HG03066 (cell line): ENCODE results near the gene PPEF2.

ENCODE experiments used
- ATAC-seq: cut with Tn5 transposase; IDR thresholded peaks from one replicate; pipeline ENCODE4 v1.9.1; 2021; ENCODE audit warnings: low read depth; ENCODE audit not compliant: unreplicated experiment

The PPEF2 gene

DNA sequence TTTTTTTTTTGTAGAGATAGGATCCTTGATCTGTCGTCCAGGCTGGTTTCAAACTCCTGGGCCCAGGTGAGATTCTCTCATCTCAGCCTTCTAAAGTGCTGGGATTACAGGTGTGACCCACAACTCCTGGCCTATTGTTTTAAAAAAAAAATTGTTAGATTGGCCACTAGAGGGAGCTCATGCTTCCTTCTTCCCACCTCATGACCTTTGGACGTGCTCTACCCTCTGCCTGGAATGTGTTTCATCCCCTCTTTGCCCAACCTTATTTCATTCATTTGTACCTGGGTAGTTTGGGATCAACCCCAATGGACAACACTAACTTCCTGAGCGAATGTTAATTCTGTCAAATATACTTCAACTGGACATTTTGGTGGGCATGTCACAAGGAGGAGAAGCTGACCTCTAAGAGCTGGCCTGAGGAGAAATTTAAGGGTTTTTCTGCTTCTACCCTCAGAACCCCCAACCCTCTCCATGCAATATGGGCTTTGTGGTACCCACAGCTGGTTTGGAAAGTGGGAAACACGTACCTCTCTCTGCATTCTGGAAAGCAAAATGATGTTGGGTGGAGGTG, 6.4 kb downstream of the PPEF2 start:
- no peak for ATAC-seq

DNA sequence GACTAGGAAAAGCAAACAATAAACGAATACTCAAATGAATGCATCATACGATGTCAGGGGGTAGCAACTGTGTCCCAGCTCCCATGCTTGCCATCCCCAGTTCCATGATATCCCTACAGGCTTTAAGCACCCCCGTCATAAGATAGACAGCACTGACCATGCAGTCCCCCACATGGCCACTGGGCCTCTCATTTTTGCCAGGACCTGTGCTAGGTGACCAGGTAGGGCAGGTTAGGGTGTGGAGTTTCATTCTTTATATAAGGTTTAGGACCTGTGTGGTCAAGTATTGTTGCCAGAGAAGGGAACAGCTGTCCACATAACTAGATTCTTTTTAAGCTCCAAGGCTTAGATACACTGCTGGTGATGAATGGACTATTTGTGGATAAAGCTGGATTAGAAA, 9.7 kb downstream of the PPEF2 start:
- no peak for ATAC-seq

DNA sequence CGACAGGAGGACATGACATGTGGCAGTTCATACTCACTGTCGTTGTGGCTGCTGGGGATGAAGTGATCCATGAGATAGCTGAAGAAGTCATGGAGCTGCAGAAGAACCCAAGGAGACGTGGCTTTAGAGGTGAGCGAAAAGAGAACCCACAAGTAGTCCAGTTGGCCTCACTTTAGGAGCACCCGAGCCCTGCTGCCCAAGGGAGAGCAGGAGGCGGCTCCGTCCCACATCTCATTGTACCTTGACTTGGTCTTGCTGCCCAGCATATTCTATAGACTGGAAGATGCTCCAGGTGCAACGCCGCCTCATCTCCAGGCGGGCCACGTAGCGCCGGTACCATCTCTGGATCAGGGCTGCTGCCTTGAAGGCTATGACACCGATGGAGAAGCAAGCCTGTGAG, 10.6 kb downstream of the PPEF2 start:
- no peak for ATAC-seq

DNA sequence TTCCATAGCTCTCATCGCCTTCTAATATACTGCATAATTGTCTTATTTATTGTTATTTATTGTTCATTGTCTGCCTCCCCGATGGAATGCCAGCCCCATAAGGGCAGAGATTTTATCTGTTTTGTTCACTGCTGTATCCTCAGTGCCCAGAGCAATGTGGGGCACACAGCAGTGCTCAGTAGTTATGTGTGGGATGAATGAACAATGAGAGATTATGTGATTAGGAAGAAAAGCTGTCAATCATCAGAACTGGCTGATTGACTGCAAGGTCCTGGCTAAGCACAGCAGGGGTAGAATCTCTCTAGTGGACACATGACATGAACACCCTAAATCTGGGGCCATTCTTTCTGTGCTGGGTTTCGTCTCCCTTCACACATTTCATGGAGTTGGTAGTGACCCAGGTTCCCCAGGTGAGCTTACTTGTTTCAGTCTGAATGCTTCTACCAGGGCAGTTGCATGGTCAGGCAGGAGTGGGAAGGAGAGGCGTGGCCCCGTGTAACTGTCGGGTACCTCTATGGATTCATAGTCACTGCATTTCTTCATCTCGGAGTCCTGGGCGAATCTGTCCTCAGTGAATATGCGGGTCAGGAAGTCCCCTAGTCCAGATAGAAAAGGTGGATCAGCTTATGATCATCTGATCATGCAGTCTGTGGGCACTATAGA, 12.6 kb downstream of the PPEF2 start:
- ATAC-seq = no peak

DNA sequence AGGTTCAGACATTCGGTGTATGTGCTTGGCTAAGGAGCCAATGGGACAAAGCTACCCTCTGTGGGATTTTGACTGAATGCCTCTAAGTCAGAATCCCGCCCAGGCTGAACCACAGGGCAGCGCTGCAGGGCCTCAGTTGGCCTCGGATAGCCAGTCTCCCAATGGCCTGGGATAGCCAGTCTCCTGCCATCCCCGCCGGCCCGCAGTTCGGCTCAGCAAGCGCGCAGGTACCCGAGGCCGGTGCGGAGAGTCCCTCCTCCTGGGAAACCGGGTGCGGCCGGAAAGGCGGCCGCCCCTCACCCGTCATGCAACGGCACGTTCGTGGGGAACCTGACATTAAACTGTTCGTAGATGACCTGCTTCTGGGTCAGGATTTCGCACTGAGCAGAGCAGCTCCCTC, 16.1 kb downstream of the PPEF2 start:
- no peak for ATAC-seq

DNA sequence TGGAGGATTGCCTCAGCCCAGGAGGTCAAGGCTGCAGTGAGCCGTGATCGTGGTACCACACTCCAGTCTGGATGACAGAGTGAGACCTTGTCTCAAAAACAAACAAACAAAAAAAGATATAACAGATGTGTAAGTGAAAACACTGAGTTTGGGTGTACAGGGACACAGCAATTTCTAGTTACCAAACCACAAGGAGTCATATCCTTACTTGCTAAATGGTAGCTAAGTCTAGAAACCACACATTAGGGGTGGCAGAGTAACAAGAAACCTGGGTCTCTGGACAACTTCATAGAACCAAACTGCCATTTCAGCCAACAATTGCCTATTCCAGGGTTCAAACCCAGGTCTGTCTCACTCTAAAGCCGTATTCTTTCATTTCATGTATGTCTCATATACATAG, 20.8 kb downstream of the PPEF2 start:
- no peak for ATAC-seq

DNA sequence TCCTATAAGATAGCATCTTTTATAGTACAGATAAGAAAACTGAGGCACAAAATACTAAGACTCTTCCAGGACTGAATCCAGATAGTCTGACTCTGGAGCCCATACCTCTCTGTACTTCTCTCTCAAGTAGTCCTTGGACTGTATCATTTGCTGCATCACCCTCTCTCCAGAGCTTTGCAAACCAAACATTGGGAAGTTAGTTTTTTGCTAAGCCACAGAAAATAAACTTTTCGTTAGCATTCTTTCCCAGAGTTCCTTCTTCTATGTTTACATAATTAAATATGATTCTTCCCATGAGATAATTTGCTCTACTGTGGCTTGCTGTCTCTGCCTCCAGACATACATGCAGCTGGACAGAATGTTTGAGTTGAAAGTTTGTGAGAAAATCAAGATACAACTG, 22.0 kb downstream of the PPEF2 start:
- ATAC-seq = no peak

DNA sequence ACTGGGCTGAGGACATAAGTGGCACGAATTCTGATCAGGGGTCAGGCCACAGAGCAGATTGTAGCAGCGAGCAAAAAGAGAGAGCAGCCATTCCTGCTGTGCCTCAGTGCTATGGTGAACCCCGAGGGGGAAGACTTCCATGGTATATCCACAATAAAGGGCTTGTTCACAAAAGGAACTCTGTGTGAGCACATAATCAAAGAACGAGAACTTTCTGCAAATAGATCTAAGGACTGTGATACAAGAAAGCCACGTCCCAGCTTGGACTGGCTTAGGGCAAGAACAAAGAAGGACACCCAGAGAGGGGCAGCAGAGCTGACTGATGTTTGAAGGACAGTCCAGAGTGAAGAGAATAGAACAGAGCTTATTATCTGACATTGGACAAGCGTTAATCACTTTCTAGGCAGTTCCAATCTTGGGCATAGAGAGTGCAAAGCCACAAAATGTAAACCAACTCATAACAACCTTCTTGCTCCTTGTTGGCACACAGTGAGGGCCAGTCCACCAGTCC, 24.0 kb downstream of the PPEF2 start:
- ATAC-seq = no peak

DNA sequence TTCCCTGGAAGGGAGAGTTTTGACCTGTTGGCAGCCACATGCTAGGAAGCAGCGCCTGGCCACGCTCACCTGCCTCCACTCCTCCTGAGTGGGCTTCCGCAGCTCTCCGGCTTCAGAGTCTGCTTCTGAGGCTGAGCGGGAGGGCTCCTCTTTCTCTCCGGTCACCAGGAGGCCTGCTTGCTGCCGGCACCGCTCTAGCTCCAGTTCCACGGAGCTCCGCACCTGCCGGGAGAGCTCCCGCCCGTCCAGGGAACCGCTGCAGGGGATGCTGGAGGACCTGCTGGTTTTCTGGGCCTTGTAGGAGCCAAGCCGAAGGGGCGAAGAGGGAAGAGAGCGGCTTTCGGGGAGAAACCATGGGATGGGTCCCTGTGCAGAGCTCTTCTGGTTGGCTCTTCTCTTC, 26.0 kb downstream of the PPEF2 start:
- no peak for ATAC-seq

DNA sequence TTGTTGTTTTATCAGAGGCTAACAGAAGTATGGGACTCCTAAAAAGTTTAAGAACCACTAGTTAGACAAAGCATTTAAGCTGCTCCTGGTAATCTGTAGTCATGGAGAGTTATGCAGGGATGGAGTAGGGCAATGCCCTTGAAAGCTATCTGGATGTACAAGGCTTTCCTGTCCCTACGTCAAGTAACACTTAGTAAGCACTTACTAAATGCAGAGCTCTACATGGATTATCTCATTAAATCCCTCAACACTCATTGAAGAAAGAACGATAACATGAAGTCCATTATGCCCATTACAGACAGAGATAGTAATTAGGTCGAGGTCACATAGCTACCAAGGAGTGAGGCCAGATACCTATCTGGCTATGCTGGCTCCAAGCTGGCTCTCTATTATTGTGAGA, 33.2 kb downstream of the PPEF2 start:
- ATAC-seq = no peak

DNA sequence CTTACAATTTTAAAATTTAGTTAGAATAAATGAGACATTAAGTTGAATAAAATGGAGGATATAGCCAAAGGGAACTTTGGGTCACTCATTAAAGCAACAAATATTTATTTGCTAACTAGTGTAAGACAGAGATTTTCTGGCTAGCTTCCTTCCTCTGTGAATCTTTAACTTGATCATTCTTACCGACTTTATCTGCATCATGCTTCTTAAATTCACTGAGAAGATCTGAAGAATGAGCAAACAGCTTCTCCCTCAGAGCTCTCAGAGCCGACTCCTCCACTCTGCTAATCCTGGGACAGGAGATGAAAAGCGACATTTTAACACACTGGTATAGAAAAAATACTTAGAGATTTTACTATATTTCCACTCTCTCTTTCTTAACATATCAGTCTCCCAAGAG, 35.1 kb downstream of the PPEF2 start:
- ATAC-seq = no peak

DNA sequence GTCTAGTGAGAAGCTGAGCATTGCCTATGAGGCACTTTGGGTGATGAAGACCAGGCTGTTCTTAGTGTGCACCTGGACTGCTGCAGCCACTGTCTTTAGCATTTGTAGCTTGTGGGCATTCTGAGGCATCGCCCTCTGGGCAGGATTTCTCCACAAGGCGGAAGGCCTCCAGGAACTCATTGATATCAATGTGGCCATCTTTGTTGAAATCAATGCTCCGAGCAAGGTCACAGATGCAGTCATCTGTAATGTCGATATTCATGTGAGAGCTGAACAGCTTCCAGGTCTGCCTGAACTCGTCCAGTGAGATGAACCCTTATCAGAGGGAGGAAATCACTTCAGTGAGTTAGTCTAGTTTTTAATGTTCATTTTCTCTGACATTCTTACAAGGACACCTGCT, 41.6 kb downstream of the PPEF2 start:
- ATAC-seq = no peak

DNA sequence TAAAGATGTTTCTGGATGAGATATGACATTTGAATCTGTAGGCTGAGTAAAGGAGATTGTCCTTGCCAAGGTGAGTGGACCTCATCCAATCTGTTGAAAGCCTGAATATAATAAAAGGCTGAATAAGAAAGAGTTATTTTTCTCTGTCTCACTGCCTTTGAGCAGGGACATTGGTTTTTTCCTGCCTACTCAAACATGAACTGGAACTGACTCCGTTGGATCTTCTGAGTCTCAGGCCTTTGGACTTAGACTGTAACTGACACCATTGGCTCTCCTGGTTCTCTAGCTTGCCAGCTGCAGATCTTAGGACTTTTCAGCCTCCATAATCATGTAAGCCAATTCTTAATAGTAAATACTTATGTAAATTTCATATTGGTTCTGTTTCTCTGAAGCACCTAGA, 43.5 kb downstream of the PPEF2 start:
- ATAC-seq = no peak

DNA sequence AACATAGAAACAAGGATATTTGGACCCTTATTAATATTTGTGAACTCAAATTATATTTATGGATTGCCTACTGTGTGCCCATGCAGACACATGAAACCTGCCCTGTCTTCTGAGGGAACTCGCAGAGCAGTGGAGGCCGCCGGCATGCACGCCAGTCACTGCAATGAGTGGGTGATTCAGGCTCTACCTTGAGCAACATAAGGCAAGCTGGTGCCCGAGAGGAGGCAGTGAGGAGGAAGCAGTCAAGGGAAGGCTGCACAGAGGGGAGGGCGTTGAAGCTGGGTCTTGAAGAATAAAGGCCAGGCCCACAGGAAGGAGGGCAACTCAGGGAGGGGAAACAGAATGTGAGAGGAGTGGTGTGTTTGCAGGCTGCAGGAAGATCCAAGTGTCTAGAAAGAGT, 52.8 kb downstream of the PPEF2 start:
- ATAC-seq = no peak

DNA sequence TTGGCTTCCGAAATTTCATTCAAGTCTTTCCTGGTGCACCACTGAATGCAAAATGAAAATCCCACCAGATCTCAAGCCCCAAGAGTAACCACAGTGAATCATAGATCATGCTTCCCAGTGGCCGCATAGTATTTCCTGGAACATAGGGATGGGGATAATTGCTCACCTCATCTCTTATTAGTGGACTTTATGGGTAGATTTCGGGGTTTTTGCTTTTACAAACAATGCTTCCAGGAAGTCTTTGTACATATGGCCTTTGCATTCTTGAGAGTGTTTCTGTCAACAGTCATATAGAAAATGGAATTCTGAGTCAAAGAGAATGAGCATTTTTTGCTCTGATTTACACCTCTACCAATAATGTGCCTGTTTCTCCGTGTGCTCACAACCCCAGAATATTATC, 53.4 kb downstream of the PPEF2 start:
- no peak for ATAC-seq

DNA sequence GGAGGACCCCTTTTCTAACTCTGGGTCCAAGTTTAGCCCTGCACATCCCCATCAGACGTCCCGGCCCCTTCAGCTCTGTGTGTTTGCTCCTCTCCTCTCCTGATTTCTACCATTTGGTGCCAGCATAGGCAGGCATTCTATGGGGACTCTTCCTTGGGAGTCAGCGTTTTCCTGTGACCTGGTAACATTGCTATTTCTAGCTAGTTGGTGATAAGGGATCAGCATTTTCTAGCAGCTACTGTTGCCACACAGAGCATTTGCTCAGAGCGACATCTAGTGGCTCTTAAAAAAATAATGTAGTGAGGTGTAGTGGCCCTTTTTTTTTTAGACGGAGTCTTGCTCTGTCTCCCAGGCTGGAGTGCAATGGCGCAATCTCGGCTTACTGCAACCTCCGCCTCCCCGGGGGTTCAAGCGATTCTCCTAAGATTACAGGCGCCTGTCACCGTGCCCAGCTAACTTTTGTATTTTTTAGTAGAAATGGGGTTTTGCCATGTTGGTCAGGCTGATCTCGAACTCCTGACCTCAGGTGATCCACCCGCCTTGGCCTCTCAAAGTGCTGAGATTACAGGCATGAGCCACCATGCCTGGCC, 54.0 kb downstream of the PPEF2 start:
- peak; percentile 82 for ATAC-seq

DNA sequence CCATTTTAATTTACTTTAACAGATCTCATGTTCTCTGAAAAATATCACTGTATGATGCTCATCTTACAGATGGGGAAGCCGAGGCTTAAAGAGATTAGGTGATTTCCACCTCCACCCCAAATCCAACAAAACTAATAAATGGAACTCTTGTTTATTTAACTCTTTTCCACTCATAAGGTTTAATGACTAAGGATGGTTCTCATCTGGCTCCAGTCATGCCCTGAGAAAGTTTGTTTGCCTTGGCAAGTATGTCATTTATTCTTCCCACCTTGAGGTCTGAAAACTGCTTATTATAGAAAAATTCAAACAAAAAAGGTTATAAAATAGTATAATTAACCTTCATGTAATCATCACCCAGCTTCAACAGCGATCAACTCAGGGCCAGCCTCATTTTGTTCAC, 56.3 kb downstream of the PPEF2 start:
- no peak for ATAC-seq

DNA sequence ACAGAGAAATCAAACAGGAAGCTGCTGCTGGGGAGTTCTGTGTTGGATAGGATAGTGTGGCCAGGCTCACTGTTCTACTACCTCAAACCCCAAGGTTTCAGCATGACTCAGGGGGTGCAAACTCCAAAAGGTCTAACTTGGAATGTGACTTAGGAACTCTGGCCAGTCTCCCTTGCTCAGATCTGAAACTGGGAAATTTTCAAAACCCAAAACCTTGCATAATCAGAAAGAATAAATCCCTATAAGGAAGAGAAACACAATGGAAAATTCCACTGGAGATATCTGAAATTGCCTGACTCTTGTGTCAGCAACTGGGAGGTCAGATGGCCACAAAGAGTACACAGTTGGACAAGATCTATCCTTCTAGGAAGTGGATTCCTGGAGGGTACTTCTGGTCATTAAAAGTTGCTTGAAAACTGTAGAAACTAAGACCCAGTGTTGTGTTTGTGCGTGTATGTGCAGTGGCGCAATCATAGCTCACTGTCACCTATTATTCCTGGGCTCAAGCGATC, 58.0 kb downstream of the PPEF2 start:
- ATAC-seq = no peak

DNA sequence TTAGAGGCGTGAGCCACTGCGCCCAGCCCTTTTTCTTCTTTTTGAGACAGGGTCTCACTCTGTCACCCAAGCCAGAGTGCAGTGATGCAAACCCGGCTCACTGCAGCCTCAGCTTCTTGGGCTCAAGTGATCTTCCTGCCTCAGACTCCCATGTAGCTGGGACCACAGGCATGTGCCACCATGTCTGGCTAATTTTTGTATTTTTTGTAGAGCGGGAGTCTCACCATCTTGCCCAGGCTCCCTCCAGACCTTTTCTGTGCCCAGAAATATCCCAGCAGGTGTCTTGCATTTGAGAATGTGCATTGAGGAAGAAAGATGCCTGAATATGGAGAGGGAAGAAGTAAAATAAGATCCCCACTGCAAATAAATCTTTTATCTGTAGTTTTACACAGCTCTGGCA, 58.7 kb downstream of the PPEF2 start:
- no peak for ATAC-seq

DNA sequence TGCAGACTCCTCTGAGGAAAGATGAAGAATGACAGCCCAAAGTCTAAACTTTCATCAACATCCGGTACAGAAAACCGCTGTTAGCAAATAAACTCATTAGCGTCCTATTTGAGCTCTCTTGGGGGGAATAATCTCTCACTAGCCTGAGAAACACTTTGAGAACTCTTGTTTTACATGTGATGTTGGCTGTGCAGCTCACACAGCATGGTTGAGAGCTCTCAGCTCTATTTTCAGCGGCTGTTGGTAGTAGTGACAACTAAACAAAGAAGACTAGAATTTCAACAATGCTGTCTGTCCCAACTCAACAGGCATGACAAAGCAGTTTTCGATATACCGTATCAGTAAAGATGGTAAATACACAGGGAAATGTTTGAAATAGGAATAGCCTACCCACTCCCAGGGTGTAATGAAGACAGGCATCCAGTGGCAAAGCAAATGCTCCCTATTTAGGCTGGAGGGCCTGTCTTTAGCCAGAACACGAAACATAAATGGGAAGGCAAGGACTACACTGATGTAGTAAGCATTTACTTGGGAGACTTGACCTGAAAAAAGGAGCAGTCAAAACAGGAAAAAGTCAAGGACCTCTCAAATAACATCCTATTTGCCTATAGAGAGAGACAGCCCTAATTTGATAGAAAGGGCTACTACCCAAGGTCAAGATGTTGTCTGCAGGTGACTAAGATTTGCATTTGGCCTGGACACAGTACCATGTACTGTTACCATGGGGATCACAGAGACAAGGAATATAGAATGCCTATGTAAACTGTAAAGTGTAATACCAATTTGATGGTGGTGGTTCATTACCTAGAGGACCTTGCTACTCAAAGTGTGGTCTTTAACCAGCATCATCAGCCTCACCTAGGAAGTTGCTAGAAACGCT, 60.4 kb downstream of the PPEF2 start:
- no peak for ATAC-seq

DNA sequence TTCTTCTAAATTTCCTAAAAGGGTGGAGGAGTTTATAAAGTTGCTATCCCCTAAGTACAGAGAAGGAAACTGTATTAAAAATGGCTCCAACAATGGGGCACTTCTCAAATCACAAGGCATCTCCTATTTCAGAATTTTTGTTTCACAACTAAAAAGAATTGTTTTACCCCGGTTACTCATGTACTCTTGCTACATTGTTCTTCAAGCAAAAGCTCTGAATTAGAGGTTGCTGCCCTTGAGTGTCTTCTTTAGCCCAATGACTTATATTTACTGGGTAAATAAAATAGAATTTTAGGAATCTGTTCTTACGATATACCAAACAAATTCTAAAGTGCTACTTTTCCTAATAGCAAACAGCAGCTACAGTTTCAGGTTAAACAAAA, 67.5 kb downstream of the PPEF2 start:
- ATAC-seq = no peak
